Endothelial cell of umbilical vein (primary cell): ENCODE data around the gene HINT2.

Experiments
- EZH2 ChIP-seq: IDR thresholded peaks from 2 replicates; pipeline ENCODE4 v1.6.1; 2012; ENCODE audit warnings: borderline replicate concordance, low read depth, mild to moderate bottlenecking, moderate library complexity, low read length, inconsistent platforms; ENCODE audit not compliant: severe bottlenecking
- FOS ChIP-seq: IDR thresholded peaks from 2 replicates; pipeline ENCODE4 v1.6.1; 2011; ENCODE audit warnings: mild to moderate bottlenecking, low read length, moderate library complexity, borderline replicate concordance; ENCODE audit not compliant: insufficient read depth
- MYC ChIP-seq: IDR thresholded peaks from one replicate; pipeline ENCODE4 v1.6.1; 2011; ENCODE audit warnings: mild to moderate bottlenecking, low read depth, low read length
- POLR2A ChIP-seq: IDR thresholded peaks from 2 replicates; pipeline ENCODE4 v1.6.1; 2012; ENCODE audit warnings: low read depth, mild to moderate bottlenecking, control low read depth, low read length
- POLR2AphosphoS5 ChIP-seq: IDR thresholded peaks from 2 replicates; pipeline ENCODE4 v1.6.1; 2012; ENCODE audit warnings: low read depth, mild to moderate bottlenecking, control low read depth, low read length, moderate library complexity; ENCODE audit not compliant: insufficient read depth
- TF ChIP-seq, protein P1 (sequence below), 2 donors: IDR thresholded peaks; 1 replicate in 1 of 2; 2 replicates in 1 of 2; pipeline ENCODE4 v1.5.1; 2011; ENCODE audit warnings: low read length in 2 of 2, mild to moderate bottlenecking in 2 of 2, moderate library complexity in 2 of 2, control low read depth in 1 of 2, inconsistent platforms in 1 of 2, low read depth in 1 of 2; ENCODE audit not compliant: insufficient read depth in 1 of 2; ENCODE audit errors: extremely low read depth in 1 of 2

DNA sequence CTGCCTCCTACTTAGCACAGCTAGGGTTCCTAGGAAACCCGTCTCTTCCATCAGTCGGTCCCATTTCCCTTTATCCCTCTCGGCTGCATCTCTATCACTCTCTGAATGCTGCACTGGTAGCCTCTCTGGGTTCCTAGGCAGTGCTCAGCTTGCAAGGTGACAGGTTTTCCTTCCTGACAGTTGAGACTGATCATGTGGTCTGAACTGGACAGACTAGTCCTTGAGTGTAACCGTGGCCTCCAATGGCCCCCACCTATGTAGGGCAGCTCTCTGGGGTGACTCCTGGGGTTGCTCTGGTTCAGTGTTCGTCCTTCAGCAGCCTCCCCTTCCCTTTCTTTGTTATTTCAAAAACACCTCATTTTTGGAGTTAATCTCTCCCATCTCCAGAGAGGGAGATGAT lies 18.0 kb upstream of the HINT2 start:
- TF ChIP-seq, protein P1, sequence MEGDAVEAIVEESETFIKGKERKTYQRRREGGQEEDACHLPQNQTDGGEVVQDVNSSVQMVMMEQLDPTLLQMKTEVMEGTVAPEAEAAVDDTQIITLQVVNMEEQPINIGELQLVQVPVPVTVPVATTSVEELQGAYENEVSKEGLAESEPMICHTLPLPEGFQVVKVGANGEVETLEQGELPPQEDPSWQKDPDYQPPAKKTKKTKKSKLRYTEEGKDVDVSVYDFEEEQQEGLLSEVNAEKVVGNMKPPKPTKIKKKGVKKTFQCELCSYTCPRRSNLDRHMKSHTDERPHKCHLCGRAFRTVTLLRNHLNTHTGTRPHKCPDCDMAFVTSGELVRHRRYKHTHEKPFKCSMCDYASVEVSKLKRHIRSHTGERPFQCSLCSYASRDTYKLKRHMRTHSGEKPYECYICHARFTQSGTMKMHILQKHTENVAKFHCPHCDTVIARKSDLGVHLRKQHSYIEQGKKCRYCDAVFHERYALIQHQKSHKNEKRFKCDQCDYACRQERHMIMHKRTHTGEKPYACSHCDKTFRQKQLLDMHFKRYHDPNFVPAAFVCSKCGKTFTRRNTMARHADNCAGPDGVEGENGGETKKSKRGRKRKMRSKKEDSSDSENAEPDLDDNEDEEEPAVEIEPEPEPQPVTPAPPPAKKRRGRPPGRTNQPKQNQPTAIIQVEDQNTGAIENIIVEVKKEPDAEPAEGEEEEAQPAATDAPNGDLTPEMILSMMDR (IDR thresholded peaks at IDR 0.05; ENCODE audit: extremely low read depth in 1 of 2, insufficient read depth in 1 of 2, low read depth in 1 of 2, low read length in 2 of 2), result no peak
- TF ChIP-seq MYC (no peak), POLR2A (no peak), POLR2AphosphoS5 (no peak), EZH2 (no peak), FOS (no peak)
